Subcutaneous adipose tissue (tissue), 4 donors: ENCODE data around the gene IL36G. TPM values are rescaled to one million over a fixed set of nuclear protein-coding genes. Genes with fewer than 3 reads are reported as not detected.

Experiments
- CTCF ChIP-seq: fragments of 450-650 bp; IDR thresholded peaks from one replicate; pipeline ENCODE4 v1.5.1; 2016; ENCODE audit warnings: low read depth, mild to moderate bottlenecking, control low read depth, antibody characterized with exemption, moderate library complexity
- total RNA-seq, 4 donors: library from RNA; depleted of rRNA; stranded (reverse); fragments of >200 nt; gene quantifications; one replicate each; pipeline ENCODE4 v1.1.0, GENCODE V29; 2016

The IL36G gene
- total RNA-seq, 4 donors from 2014 or later: not detected

- no peak for TF ChIP-seq CTCF
Observed at GRCh38 chr2:113009622-113010021, 31.8 kb downstream of the IL36G start.

- no peak for TF ChIP-seq CTCF
Observed at GRCh38 chr2:113010088-113010487, 32.3 kb downstream of the IL36G start.

GRCh38 chr2:113011108-113011507 is 33.3 kb downstream of the IL36G start:
- TF ChIP-seq CTCF: no peak

GRCh38 chr2:113012436-113013335 is 34.9 kb downstream of the IL36G start:
- TF ChIP-seq CTCF: no peak

- no peak for TF ChIP-seq CTCF
Observed at GRCh38 chr2:113013336-113013661, 35.5 kb downstream of the IL36G start.

GRCh38 chr2:113014067-113014466 is 36.3 kb downstream of the IL36G start:
- TF ChIP-seq CTCF: no peak

GRCh38 chr2:113015042-113015441 is 37.2 kb downstream of the IL36G start:
- TF ChIP-seq CTCF: no peak
